GM12865 (cell line): ENCODE measurements around the gene UBTF.

Source experiments
- DNase-seq: peaks from one replicate; pipeline ENCODE4 v3.0.0; 2010; ENCODE audit warnings: low read depth
- H3K4me3 ChIP-seq: 2 replicates; pipeline ENCODE4 v1.5.1; 2011; ENCODE audit warnings: mild to moderate bottlenecking, low read depth, low read length, control low read depth
- TF ChIP-seq, protein P1 (sequence below): IDR thresholded peaks from 2 replicates; pipeline ENCODE4 v1.5.1; 2011; ENCODE audit warnings: low read length, control low read depth, low read depth, inconsistent platforms; ENCODE audit not compliant: insufficient read depth; ENCODE audit errors: missing control alignments

The UBTF gene

DNA sequence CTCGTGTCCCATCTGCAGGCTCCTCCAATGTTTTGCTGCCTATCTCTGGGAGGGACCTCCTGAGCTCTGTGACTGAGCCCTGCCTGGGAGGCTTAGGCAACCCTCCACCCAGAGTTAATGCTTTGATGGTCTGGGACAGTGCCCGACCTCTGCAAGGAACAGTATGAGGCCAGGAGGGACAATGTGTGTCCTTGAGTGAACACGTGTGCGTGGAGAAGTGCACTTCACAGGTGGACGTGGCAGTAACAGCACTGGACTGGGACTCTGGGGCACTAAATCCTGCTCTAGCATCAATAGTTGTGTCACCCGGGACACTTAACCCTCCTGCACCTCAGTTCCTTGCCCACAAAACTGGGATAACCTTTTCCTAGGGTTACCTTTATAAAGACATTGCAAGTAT, 4.6 kb downstream of the UBTF start:
- no peak overlapping the region for H3K4me3 ChIP-seq
- TF ChIP-seq, protein P1, sequence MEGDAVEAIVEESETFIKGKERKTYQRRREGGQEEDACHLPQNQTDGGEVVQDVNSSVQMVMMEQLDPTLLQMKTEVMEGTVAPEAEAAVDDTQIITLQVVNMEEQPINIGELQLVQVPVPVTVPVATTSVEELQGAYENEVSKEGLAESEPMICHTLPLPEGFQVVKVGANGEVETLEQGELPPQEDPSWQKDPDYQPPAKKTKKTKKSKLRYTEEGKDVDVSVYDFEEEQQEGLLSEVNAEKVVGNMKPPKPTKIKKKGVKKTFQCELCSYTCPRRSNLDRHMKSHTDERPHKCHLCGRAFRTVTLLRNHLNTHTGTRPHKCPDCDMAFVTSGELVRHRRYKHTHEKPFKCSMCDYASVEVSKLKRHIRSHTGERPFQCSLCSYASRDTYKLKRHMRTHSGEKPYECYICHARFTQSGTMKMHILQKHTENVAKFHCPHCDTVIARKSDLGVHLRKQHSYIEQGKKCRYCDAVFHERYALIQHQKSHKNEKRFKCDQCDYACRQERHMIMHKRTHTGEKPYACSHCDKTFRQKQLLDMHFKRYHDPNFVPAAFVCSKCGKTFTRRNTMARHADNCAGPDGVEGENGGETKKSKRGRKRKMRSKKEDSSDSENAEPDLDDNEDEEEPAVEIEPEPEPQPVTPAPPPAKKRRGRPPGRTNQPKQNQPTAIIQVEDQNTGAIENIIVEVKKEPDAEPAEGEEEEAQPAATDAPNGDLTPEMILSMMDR, result no peak
- DNase-seq, result no peak

GRCh38 chr17:44214230-44214494, 5.3 kb downstream of the UBTF start:
- peak; percentile 1 for DNase-seq
- no peak overlapping the region for H3K4me3 ChIP-seq
- TF ChIP-seq, protein P1, result no peak

DNA sequence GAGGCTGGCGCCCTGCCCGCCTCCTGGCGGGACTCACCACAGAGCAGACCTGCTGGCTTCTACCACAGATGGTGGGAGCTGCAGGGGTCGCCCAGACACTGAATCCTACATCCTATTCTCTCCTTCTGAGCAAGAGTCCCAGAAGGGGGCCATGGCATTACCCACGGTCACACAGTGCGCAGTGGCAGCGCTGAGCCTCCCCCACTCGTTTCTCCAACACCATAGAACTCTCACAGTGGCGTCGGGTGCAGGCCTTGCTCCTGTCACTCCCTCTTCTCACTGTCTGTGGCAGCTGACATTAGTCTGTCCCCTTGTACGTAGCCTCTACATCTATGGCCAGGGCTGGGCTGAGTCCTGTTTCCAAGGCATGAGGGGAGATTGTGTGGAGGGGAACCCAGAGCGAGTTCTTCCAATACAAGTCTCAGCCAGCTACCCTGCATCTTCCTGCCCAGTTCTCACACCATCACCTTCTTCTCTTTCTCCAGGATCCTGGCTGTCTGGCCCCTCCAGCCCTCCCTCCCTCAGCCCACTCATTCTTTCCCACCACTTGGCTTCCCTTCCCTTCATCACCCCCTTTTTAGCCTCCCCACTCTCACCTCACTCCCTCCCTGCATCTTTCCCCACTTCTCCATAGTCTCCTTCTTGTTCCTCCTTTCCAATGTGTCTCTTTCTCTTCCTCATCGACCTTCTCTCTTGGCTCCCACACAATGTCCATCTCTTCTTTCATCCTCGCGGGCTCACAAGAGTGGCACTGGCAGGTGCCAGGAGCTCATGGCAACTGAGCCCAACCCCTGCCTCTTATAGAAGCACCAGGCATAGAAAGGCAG, 5.9 kb downstream of the UBTF start:
- TF ChIP-seq, protein P1, result no peak
- peak; percentile 7 for DNase-seq
- no peak overlapping the region for H3K4me3 ChIP-seq

GRCh38 chr17:44212507-44213402, 6.7 kb downstream of the UBTF start:
- TF ChIP-seq, protein P1, result no peak
- peak; percentile 22 for DNase-seq
- H3K4me3 ChIP-seq, result no peak overlapping the region

GRCh38 chr17:44211281-44212265, 7.9 kb downstream of the UBTF start:
- TF ChIP-seq, protein P1, result no peak
- H3K4me3 ChIP-seq, result no peak overlapping the region
- DNase-seq, result no peak
